Activated CD4-positive, alpha-beta memory T cell treated with anti-CD3 and anti-CD28 coated beads for 36 hours (primary cell): ENCODE measurements around the gene TIMM23B. TPM values are rescaled to one million over a fixed set of nuclear protein-coding genes. Genes with fewer than 3 reads are reported as not detected.
"Not testable (repeated sequence)": the region's sequence is repeated elsewhere in the genome, so short reads cannot be mapped to it uniquely, and the experiment has no call there.

Source experiments
- CTCF ChIA-PET: fragments of 350-600 bp; sonication (Branson Sonifier 250); formaldehyde crosslinking; loops from one replicate; lab custom pipeline; 2021; ENCODE audit warnings: antibody characterized with exemption, inconsistent platforms; lab: Charles Lee
- POLR2A ChIA-PET: fragments of 350-600 bp; sonication (Branson Sonifier 250); formaldehyde crosslinking; loops from one replicate; lab custom pipeline; 2021; ENCODE audit warnings: antibody characterized with exemption; lab: Charles Lee
- DNase-seq: peaks from one replicate; pipeline ENCODE4 v3.0.0-alpha.2; 2020
- H3K27ac Mint-ChIP-seq: one replicate; pipeline ENCODE4 v1.8.0; 2021; ENCODE audit warnings: mixed read lengths
- H3K27me3 Mint-ChIP-seq: one replicate; pipeline ENCODE4 v1.8.0; 2021; ENCODE audit warnings: mixed read lengths
- H3K36me3 Mint-ChIP-seq: one replicate; pipeline ENCODE4 v1.8.0; 2021; ENCODE audit warnings: mixed read lengths
- H3K4me1 Mint-ChIP-seq: one replicate; pipeline ENCODE4 v1.8.0; 2021; ENCODE audit warnings: low read depth, mixed read lengths
- H3K4me3 Mint-ChIP-seq: one replicate; pipeline ENCODE4 v1.8.0; 2021; ENCODE audit warnings: mild to moderate bottlenecking, mixed read lengths
- H3K9me3 Mint-ChIP-seq: one replicate; pipeline ENCODE4 v1.8.0; 2021; ENCODE audit warnings: mixed read lengths
- intact Hi-C: fragments of 100-400 bp; cut with micrococcal nuclease; formaldehyde crosslinking; loops from one replicate; pipeline ENCODE4 v1.15.1; 2023
- total RNA-seq, 2 experiments: library from RNA; stranded (reverse); gene quantifications; one replicate each; pipeline ENCODE4 v1.2.3, GENCODE V29; 2021

TIMM23B gene
- total RNA-seq, 2 experiments from 2014 or later = 13.4 to 14.0 TPM

GRCh38 chr10:49942339-49942705 lies 469 bp downstream of the TIMM23B start:
- POLR2A ChIA-PET, intact Hi-C loops, H3K27me3 Mint-ChIP-seq, H3K9me3 Mint-ChIP-seq, CTCF ChIA-PET: not testable (repeated sequence)
- Mint-ChIP-seq H3K4me3 (peak overlapping the region; percentile 96), H3K4me1 (peaks cover 19% of the 10 kb centered on the region), H3K27ac (peak overlapping the region; percentile 83), H3K36me3 (peaks cover 14% of the 10 kb centered on the region)
- DNase-seq = peak; percentile 8

GRCh38 chr10:49943607-49944006 lies 1.8 kb downstream of the TIMM23B start:
- H3K9me3 Mint-ChIP-seq, H3K4me3 Mint-ChIP-seq, CTCF ChIA-PET, DNase-seq, intact Hi-C loops, POLR2A ChIA-PET, H3K27me3 Mint-ChIP-seq, H3K27ac Mint-ChIP-seq: not testable (repeated sequence)
- peaks cover 15% of the 10 kb centered on the region for H3K4me1 Mint-ChIP-seq
- peaks cover 15% of the 10 kb centered on the region for H3K36me3 Mint-ChIP-seq

- H3K9me3 Mint-ChIP-seq, H3K4me1 Mint-ChIP-seq, POLR2A ChIA-PET, H3K27me3 Mint-ChIP-seq, H3K4me3 Mint-ChIP-seq, DNase-seq, H3K27ac Mint-ChIP-seq, intact Hi-C loops, CTCF ChIA-PET: not testable (repeated sequence)
- H3K36me3 Mint-ChIP-seq = peaks cover 23% of the 10 kb centered on the region
These were observed 6.3 kb downstream of the TIMM23B start for GRCh38 chr10:49948142-49948541.

GRCh38 chr10:49948737-49949136 lies 6.9 kb downstream of the TIMM23B start:
- H3K4me3 Mint-ChIP-seq, POLR2A ChIA-PET, H3K27ac Mint-ChIP-seq, DNase-seq, H3K4me1 Mint-ChIP-seq, CTCF ChIA-PET, intact Hi-C loops, H3K27me3 Mint-ChIP-seq, H3K9me3 Mint-ChIP-seq: not testable (repeated sequence)
- H3K36me3 Mint-ChIP-seq = peaks cover 25% of the 10 kb centered on the region

- H3K36me3 Mint-ChIP-seq = peaks cover 17% of the 10 kb centered on the region
- POLR2A ChIA-PET, H3K27ac Mint-ChIP-seq, CTCF ChIA-PET, H3K4me3 Mint-ChIP-seq, intact Hi-C loops, DNase-seq, H3K9me3 Mint-ChIP-seq, H3K4me1 Mint-ChIP-seq, H3K27me3 Mint-ChIP-seq: not testable (repeated sequence)
These were observed 10.2 kb downstream of the TIMM23B start for GRCh38 chr10:49952006-49952405.

GRCh38 chr10:49953122-49953521 lies 11.3 kb downstream of the TIMM23B start:
- intact Hi-C loops, DNase-seq, H3K27ac Mint-ChIP-seq, H3K27me3 Mint-ChIP-seq, POLR2A ChIA-PET, H3K4me3 Mint-ChIP-seq, H3K9me3 Mint-ChIP-seq, H3K4me1 Mint-ChIP-seq, CTCF ChIA-PET: not testable (repeated sequence)
- H3K36me3 Mint-ChIP-seq = peaks cover 17% of the 10 kb centered on the region

GRCh38 chr10:49970331-49970857 lies 28.5 kb downstream of the TIMM23B start:
- DNase-seq, H3K36me3 Mint-ChIP-seq, H3K27me3 Mint-ChIP-seq, CTCF ChIA-PET, H3K27ac Mint-ChIP-seq, POLR2A ChIA-PET, intact Hi-C loops, H3K4me1 Mint-ChIP-seq, H3K4me3 Mint-ChIP-seq, H3K9me3 Mint-ChIP-seq: not testable (repeated sequence)

- DNase-seq, H3K36me3 Mint-ChIP-seq, intact Hi-C loops, CTCF ChIA-PET, H3K4me1 Mint-ChIP-seq, H3K9me3 Mint-ChIP-seq, H3K27ac Mint-ChIP-seq, POLR2A ChIA-PET, H3K27me3 Mint-ChIP-seq, H3K4me3 Mint-ChIP-seq: not testable (repeated sequence)
These were observed 29.6 kb downstream of the TIMM23B start for GRCh38 chr10:49971466-49971865.

- DNase-seq, H3K4me1 Mint-ChIP-seq, H3K36me3 Mint-ChIP-seq, CTCF ChIA-PET, intact Hi-C loops, H3K4me3 Mint-ChIP-seq, POLR2A ChIA-PET, H3K9me3 Mint-ChIP-seq, H3K27ac Mint-ChIP-seq, H3K27me3 Mint-ChIP-seq: not testable (repeated sequence)
These were observed 30.2 kb downstream of the TIMM23B start for GRCh38 chr10:49972094-49972493.

- DNase-seq, H3K4me1 Mint-ChIP-seq, H3K36me3 Mint-ChIP-seq, H3K27ac Mint-ChIP-seq, H3K27me3 Mint-ChIP-seq, H3K4me3 Mint-ChIP-seq, CTCF ChIA-PET, H3K9me3 Mint-ChIP-seq, POLR2A ChIA-PET, intact Hi-C loops: not testable (repeated sequence)
These were observed 35.9 kb downstream of the TIMM23B start for GRCh38 chr10:49977756-49978155.

- H3K4me1 Mint-ChIP-seq, intact Hi-C loops, DNase-seq, H3K27ac Mint-ChIP-seq, H3K36me3 Mint-ChIP-seq, H3K27me3 Mint-ChIP-seq, H3K9me3 Mint-ChIP-seq, H3K4me3 Mint-ChIP-seq, CTCF ChIA-PET, POLR2A ChIA-PET: not testable (repeated sequence)
These were observed 45.4 kb downstream of the TIMM23B start for GRCh38 chr10:49987207-49987606.

GRCh38 chr10:49988376-49988775 lies 46.5 kb downstream of the TIMM23B start, which contains the start of gene AGAP6:
TSS of gene AGAP6 (plus strand) at chr10:49988406. CDS start at chr10:49988716, 310 bp downstream.
- H3K27me3 Mint-ChIP-seq, H3K27ac Mint-ChIP-seq, H3K4me1 Mint-ChIP-seq, intact Hi-C loops, POLR2A ChIA-PET, H3K36me3 Mint-ChIP-seq, H3K4me3 Mint-ChIP-seq, H3K9me3 Mint-ChIP-seq, CTCF ChIA-PET, DNase-seq: not testable (repeated sequence)

- H3K27ac Mint-ChIP-seq, H3K4me1 Mint-ChIP-seq, CTCF ChIA-PET, intact Hi-C loops, H3K36me3 Mint-ChIP-seq, DNase-seq, POLR2A ChIA-PET, H3K9me3 Mint-ChIP-seq, H3K4me3 Mint-ChIP-seq, H3K27me3 Mint-ChIP-seq: not testable (repeated sequence)
These were observed 53.5 kb downstream of the TIMM23B start for GRCh38 chr10:49995321-49995720.
